ENCODE measurements around the gene SETD6.
A peak's percentile ranks its signal among the peaks of the same experiment; 100 is the strongest.
"Not testable (repeated sequence)": the region's sequence is repeated elsewhere in the genome, so short reads cannot be mapped to it uniquely, and the experiment has no call there.

SETD6 gene, protein sequence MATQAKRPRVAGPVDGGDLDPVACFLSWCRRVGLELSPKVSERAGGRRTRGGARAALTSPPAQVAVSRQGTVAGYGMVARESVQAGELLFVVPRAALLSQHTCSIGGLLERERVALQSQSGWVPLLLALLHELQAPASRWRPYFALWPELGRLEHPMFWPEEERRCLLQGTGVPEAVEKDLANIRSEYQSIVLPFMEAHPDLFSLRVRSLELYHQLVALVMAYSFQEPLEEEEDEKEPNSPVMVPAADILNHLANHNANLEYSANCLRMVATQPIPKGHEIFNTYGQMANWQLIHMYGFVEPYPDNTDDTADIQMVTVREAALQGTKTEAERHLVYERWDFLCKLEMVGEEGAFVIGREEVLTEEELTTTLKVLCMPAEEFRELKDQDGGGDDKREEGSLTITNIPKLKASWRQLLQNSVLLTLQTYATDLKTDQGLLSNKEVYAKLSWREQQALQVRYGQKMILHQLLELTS

DNA sequence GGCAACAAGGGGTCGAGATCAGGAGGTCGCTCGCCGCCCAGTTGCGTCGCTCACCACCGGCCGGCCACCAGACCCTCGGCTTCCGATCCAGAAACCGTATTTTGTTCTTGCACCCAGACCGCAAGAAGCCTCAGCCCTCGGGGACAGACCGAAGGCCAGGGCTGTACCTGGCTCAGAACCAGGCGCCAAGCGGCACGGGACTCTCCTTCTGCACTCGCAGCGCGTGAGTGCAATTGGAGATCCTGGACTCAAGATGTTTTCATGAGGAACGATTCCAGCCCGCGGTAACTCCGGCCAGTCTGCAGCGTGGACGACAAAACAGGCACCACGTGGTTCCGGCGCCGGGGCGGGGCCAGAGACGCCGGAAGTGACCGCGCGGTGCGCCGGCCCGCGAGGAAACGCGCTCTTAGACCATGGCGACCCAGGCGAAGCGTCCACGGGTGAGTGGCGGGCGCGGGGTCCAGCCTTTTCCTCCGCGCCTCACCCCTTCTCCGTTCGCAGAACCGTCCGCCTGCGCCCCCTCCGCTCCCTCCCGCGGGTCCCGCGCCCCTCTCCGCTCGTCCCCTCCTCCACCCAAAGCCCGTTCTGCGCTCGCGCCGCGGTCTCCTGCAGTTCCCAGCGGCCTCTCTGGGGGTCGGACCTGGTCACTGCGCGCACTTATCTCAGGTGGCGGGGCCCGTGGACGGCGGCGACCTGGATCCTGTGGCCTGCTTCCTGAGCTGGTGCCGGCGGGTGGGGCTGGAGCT, at the start of gene SETD6:
Gene SETD6, plus strand, starts transcription at position 393 of the 746 bp plus-strand sequence. Its CDS starts 21 bp downstream, at position 414.
- peak; percentile 72 for DNase-seq

DNA sequence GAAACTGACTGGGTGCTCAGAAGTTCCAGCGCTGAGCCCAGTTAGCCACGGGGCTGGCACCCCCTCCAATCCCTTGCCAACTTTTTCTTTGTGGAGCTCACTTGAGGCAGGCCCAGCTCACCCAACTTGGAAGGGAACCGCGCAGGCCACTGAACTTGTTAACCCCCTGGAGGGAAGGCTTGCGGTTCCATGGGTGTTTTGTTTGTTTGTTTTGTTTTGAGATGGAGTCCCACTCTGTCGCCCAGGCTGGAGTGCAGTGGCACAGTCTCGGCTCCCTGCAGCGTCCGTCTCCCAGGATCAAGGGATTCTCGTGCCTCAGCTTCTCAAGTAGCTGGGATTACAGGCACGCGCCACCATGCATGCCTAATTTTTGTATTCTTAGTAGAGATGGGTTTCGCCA, 49.5 kb upstream of the SETD6 start:
- no peak for DNase-seq

DNA sequence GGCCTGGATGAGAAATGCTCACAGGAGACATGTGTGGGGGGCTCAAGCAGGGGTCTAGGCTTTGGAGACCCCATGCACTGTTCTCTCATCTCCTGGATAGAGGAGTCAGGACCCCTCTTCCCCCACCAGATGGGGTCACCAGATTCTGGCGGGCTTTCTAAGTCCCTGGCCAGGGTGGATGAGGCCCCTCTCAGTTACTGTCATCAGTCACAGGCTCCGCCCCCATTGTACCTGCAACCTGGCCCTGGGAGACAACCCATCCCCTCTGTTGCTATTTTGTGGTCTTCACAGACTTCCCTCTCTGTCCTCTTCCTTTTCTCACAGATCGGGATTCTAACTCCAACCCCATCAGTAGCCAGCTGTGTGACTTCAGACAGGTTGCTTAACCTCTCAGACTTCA, 48.9 kb upstream of the SETD6 start:
- no peak for DNase-seq

DNA sequence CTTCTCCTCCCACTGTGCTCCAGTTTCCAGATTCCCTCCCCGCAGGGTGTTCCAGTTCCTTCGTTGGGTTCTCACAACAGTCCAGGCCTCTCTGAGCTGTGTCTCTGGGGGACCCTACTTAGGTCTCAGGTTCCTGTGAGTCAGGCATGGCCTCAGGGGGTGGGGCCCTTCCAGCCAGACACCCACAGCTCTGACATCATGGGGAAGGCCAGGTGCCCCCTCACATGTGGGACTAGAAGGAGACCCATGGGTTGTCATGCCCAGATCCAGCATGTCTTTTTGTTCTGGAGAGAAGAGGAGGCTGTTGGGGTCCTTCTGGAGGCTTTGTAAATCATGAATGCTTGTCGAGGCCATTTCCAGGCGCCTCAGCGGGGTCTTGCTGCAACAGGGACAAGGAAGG, 47.4 kb upstream of the SETD6 start:
- no peak for DNase-seq

DNA sequence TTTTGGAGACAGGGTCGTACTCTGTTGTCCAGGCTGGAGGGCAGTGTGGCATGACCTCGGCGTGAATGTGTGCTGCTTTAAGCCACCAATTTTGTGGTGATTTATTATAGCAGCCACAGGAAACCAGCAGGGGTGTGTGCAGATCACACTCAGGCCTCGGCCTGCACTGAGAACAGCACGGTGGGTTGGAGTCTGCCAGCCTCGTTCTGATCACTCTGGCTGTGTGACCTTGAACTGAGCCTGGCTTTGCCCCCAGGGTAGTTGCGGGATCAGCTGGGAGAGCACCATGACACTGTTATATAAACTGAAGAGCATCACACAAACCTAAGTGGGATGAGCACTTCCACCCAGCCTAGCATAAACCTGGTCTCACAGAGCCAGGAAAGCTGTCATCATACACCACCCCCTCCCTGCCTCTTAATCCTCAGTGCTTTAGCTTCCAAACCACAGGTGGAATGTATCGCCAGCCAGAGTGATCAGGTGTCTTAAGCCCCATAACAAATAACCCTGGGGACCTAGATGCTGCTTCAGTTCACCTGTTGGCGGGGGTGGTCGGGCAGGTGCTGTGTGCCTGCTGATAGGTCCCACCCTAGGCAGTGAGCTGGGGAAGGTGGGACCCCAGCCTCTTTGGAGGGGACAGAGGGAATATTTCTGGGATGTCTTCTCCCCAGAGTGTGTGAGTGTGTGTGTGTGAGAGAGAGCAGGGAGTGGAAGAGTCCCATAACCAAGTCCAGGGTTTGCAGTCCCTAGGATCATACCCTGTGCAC, 43.9 kb upstream of the SETD6 start:
- no peak for DNase-seq

DNA sequence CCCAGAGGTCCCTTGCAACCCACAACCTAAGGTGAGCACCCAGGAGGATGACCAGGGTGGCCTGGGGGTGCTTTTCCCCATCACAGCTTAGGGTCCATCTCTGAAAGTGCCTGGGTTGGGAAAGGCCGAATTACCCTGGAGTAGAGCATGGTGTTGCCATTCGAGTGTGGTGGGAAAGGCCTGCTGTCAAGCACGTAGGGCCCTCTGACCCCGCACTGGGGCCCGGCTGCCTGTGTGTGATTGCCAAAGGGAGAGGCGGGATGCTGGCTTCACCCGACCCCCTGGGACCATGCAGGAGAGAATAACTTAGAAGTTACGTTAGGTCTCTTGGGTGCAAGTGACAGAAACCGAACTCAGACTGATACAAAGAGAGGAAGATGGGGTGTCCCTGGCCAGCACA, 43.1 kb upstream of the SETD6 start:
- no peak for DNase-seq

DNA sequence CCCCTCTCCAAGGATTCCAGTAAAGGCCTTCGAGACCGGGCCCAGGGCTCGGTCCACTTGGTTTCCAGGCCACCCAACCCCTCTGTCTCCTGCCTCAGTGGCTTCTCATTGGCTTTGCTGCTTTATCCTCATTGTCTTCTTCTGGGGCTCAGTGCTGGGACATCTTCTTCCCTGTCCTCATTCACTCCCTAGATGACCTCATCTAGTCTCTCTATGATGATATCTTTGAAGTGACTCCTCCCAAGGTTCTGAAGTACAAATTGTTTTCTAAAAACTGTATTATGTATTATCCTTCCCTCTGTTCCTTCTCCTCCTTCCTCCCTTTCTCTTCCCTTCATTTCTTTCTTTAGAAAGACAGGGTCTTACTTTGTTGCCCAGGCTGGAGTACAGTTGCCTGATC, 42.5 kb upstream of the SETD6 start:
- DNase-seq: no peak

DNA sequence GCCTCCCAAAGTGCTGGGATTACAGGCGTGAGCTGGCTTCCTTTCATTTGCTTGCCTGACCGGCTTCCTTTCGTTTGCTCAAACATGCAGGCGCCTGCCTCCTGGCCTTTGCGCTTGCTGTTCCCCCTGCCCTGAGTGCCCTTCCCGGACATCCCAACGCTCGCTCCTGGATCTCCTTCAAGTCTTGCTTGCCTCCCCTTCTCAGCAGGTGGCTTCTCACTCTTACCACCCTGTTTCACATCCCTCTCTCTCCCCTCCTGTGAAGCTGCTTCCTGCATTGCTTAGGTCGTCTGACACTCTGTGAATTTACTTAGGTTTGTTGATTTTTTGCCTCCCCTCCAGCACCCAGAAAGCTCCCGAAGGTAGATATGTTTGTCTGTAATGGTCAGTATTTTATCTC, 41.0 kb upstream of the SETD6 start:
- DNase-seq: no peak

DNA sequence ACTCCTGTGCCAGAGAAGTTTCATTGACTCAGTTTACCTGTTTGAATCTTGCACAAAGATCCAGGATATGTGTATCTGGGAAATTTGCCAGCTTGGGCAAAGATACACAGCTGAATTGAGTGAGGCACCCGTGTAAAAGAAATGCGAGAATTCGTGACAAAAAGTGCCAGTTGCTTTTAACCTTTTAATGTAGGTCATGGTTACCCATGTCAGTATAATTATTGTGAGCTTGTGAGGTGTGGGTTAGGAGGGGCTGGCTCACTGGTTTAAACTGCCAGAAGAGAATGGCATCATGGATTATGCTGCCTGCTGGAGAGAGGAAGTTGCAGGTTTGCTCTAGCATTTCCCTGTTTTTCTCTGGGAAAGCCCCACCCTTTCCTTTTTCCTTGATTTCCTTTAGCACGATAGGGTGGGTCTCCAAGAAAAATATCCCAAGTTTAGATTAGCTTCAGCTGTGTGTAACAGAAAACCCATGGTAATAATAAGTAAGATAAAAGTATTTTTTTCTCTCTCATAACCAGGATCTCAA, 40.2 kb upstream of the SETD6 start:
- no peak for DNase-seq

DNA sequence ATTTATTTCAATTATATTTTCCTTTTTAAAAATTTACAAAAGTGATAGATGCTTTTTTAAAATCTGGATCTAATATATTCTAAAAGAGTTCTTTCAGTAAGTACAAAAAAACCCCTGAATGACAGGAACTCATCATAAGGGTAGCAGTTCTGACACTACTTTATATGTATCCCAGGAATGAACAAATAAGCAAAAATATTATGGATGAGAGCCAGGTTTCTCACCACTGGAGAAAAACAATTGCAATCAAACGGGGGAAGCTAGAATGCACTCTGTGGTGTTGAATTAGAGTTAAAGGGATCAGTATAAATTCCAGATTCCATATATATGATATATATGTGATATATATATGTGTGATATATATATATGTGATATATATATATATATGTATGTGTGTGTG, 38.5 kb upstream of the SETD6 start:
- no peak for DNase-seq

DNA sequence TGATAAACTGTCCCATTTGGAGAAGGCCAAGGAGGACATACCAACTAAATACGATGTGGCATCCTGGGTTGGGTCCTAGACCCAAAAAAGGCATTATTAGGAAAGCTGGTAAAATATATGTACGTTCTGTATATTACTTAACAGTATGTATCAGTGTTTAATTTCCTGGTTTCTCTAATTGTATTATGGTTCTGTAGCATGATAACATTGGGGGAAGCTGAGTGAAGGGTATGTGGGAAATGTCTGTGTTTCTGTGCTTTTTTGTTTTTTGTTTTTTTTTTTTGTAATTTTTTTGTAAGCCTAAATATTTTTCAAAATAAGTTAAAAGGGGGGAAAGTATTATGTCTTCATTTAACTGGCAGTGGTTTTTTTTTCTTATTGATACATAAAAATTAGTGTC, 36.9 kb upstream of the SETD6 start:
- DNase-seq: no peak

DNA sequence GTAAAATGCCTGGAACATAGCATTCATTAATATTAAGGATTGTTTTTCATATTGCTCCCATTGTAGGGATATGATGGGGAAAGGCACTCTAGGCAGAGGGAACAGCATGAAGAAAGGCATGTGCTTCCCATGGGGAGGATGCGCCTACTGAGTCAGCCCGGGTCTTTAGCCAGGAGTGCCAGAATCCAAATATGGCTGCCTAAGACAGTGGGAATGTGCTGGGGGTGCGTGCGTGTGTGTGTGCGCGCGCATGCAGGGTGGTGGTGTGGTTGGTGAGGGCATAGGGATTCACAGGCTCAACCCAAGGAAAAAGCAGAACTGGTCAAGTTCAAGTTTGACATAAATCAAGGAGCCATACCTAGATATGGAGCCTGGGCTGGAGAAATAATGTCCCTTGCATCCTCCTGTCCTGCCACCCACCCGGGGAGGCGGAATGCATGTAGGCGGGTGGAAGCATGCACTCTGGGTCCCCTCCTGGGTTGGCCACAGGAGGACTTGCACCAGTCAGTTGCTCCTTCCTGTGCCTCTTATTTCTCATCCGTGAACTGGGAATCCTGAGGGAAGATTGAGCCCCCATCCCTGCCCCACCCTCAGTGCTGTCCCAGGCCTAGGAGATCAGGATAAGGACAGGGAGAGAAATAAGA, 34.0 kb upstream of the SETD6 start:
- DNase-seq: no peak

DNA sequence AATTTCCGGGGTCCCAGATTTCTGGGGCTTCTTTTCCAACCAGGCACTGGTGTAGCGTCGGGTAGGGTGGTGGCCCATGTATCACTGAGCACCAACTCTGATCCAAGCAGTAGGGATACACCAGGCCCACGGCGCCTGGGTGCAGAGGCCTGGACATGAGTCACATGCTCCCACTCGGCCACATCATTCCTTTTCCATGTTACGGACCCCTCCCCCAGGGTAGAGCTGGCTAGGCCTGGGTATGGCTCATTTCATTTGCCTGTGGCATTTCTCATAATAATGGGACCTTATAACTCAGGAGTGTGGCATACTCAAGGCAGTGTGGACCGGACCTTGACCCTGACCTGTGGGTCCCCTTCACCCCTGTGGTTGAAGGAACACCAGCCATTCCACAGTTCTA, 33.4 kb upstream of the SETD6 start:
- no peak for DNase-seq

DNA sequence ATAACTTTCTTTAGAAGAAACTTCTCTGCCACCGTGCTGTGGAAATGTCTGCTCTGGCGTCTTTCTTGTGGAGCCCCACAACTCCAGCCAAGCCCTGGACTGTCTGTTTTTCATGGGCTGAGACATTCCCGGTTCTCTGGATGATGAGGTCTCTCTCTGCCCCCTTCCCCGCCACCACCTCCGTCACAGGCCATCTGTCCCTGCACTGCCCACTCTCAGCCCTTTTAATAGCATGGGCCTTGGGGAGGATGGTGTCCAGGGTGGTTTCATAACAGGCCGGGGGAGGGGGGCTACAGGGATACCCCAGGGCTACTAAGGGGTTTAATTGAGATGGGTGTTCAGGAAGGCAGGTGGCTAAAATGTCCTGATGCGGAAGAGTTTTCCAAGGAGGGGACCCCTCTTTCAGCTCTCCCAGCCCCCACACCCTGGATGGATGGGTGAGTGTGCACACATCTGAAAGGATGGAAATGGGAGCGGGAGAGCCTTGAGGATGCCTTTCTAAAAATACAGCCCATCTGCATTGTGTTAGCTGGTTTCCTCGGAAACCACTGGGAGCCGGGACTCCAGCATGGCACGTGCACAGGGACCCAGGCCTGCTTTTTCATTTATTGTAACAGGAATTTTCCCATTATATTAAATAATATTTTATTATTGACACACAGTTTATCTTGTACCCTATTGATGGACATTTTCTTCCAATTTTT, 30.0 kb upstream of the SETD6 start:
- DNase-seq: no peak

DNA sequence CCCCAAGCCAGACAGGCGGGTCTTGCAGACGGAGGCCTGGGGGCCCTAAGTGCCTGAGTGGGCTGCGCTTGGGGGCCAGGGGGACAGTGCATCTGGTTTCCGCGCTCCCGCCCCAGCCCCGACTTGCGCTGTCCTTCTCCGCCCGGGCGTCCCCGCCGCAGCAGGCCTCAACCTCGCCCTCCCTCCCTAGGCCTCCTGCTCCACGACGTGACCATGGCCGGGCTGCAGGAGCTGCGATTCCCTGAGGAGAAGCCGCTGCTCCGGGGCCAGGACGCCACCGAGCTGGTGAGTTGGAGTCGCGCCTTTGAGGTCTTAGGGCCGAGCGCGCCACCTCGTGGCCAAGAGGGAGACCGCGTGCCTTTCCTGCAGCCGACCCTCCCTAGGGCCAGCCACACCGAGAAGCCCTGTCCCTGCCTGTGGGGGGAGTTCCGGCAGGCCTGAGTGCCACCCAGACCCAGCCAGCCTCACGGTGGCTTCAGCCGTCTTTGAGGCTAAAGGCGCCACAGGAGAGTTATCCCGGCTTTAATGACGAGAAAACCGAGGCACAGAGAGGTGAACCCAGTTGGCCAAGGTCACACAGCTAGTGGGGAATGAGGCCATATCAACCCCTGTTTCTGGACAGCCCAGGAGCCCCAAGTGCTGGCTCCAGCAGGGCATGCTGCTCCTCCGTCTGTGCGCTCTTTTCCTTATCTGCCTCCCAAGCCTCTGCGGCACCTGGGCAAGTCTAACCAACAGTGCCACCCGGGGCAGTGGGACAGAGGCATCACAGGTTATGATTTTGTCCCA, 27.6 kb upstream of the SETD6 start:
- no peak for DNase-seq

DNA sequence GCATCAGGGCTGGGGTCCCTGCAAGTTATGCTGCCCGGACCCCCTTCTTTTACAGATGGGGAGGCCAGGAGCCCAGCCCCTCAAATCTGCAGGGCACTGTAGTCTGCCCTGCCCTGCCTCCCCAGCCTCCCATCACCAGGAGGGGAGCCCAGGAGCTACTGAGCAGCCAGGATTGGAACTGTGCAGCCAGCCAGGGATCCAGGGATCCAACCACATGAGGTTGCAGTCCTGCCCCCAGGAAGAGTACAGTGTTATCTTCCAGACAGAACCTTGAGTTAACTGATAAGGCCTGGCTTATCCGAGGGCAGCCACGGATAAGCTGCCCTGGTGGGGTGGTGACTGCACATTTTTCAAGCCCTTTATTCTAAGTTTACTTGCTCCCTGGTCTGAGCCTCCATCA, 26.8 kb upstream of the SETD6 start:
- DNase-seq: no peak

DNA sequence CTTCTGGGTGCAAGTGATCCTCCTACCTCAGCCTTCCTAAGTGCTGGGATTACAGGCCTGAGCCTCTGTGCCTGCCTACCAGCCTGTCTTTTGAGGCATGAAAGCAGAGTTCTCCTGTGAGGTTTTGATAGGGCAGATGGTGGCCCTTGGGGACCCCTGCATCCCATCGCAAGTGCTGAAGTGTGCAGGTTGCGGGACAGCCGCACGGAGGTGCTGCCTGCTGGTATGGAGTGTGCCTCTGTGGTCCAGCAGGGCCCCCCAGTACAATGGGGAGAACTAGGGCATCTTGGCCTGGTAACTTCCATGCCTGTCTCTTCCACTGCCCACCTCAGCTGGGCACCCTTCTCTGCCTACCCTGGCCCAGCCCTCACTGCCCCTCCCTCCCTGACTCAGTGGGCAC, 25.3 kb upstream of the SETD6 start:
- DNase-seq: no peak

DNA sequence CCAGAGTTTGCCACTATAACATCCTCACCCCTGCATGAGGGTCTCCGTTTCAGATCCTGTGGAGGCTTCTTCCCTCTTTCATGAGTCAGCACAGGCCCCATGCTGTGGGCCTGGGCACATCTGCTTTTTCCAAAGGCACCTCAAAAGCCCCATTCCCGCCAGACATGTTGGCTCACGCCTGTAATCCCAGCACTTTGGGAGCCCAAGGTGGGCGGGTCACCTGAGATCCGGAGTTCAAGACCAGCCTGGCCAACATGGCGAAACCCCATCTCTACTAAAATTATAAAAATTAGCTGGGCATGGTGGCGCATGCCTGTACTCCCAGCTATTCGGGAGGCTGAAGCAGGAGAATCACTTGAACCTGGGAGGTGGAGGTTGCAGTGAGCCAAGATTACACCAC, 24.8 kb upstream of the SETD6 start:
- not testable (repeated sequence) for DNase-seq

DNA sequence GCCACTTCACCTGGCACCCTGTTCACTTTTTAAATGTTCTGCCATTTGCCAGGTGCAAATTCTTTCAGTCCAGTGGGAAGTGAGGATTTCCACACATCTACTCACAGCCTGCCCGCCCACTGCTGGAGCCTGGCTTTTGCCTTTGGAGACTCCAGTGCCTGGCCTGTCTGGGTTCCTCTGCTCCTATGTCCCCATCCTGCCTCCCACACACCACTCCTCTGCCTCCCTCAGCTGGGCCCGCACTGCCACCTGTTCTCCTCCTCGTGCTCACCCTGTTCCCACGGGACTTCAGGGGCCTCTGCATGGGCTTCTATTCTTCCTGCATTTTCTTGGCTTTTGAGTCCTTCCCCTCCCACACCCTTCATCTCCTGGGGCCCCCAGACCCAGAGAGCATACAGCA, 23.3 kb upstream of the SETD6 start:
- DNase-seq: no peak

DNA sequence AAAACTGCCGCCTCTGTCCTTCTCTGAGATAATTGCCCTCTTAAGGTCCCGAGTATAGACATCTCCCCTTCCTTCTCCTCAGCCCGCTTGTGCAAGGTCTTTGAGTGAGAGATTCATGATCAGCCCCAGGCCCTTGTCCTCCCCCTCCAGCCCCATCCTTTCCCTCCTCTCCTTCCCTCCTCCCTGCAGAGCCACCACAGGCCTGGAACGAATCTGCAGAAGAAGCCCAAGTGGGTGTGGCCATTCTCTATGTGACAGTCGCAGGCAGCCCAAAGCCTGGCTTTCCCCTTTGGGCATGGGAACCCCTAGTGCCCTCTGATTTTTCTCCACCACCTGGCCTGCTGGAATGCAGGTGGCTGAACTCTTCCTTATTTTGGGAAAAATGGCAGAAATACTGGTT, 22.6 kb upstream of the SETD6 start:
- no peak for DNase-seq

DNA sequence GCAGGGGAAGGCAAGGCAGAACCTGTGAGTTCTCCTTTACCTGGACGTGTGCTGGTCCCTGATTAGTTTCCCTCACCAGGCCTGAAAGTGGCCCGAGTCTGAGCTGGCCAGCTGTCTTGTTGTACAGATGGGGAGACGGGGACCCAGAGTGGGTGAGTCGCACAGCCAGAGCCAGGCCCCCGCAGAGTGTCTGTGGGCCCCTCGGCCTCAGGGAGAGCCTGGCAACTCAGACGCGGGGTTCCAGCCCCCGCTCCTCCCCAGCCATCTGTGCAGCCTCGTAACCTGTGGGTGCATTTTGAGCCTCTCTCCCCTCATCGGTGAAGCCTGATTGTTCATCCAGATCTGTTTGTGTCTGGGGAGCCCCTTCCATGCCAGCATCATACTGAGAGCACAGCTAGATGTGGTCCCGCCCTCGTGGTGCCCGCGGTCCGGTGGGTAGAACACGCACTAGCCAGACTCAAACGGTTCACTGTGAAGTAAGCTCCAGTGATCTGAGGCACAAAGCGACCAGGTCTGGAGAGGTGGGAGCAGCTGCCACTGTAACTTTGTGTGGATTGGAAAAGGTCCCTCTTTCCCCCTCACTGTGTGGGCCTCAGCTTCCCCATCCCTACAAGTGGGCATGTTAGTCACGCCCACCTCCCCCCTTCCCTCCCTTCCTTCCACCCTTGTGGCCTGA, 21.4 kb upstream of the SETD6 start:
- DNase-seq: no peak
